PFSK-1 (cell line): ENCODE measurements around the gene PWWP2B.

Experiments
- FOXP2 ChIP-seq: optimal IDR thresholded peaks from 2 replicates; pipeline ENCODE3; 2011; ENCODE audit warnings: borderline replicate concordance, control low read depth, inconsistent platforms; ENCODE audit not compliant: insufficient read depth; ENCODE audit errors: extremely low read length, extremely low read depth
- POLR2AphosphoS5 ChIP-seq: IDR thresholded peaks from 2 replicates; pipeline ENCODE4 v1.6.1; 2012; ENCODE audit warnings: low read depth, mild to moderate bottlenecking, control low read depth, low read length, moderate library complexity
- REST ChIP-seq, 2 experiments: IDR thresholded peaks; 2 replicates each; pipeline versions ENCODE4 v1.6.1 to v1.8.0; 2011 to 2012; ENCODE audit warnings: low read depth in 2 of 2, low read length in 2 of 2, control low read depth in 1 of 2, inconsistent platforms in 1 of 2, mild to moderate bottlenecking in 1 of 2, moderate library complexity in 1 of 2; ENCODE audit not compliant: insufficient read depth in 1 of 2
- SIN3A ChIP-seq: IDR thresholded peaks from 2 replicates; pipeline ENCODE4 v1.6.1; 2012; ENCODE audit warnings: mild to moderate bottlenecking, low read length, moderate library complexity, borderline replicate concordance; ENCODE audit not compliant: insufficient read depth
- TAF1 ChIP-seq: IDR thresholded peaks from 2 replicates; pipeline ENCODE4 v1.6.1; 2012; ENCODE audit warnings: low read length, control low read depth, borderline replicate concordance; ENCODE audit not compliant: insufficient read depth

PWWP2B gene

GRCh38 chr10:132399117-132400035 is 2.4 kb downstream of the PWWP2B start:
- no peak for TF ChIP-seq POLR2AphosphoS5
- no peak for TF ChIP-seq FOXP2
- no peak for TF ChIP-seq SIN3A
- TF ChIP-seq REST (IDR thresholded peaks at IDR 0.05; ENCODE audit: insufficient read depth in 1 of 2, low read depth in 2 of 2, low read length in 2 of 2) = no peak
- TF ChIP-seq TAF1 = no peak

GRCh38 chr10:132400041-132400546 is 3.1 kb downstream of the PWWP2B start:
- no peak for TF ChIP-seq FOXP2
- no peak for TF ChIP-seq POLR2AphosphoS5
- TF ChIP-seq TAF1 = no peak
- no peak for TF ChIP-seq REST (IDR thresholded peaks at IDR 0.05; ENCODE audit: insufficient read depth in 1 of 2, low read depth in 2 of 2, low read length in 2 of 2)
- no peak for TF ChIP-seq SIN3A

DNA sequence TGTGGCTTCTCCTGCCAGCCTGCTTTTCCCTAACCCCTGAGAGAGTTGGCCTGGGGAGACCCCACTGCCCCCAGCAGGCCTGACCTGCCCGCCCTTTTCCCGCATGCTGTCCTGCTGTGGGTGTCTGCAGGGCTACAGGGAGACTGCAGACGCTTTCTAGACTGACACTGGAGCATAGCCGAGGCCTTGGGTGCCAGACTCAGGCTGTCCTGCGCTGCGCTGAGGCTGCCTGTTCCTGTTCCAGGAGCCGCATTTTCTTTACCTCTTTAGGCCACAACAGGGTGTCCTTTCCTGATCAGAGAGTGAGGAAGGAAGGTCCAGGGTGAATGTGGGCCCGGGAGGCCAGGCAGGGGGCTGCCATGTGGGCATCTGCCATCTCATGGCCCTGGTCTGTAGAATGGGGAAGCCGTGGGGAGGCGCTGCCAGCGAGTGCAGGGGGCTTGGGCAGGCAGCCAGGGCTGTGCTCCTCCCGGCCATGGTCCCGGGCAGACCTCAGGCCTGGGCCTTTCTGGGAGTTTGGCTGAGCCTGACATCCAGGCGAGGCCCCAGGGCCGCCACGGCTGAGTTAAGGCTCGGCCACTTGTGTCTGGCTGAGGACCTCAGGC is 3.6 kb downstream of the PWWP2B start:
- no peak for TF ChIP-seq TAF1
- no peak for TF ChIP-seq FOXP2
- no peak for TF ChIP-seq REST (IDR thresholded peaks at IDR 0.05; ENCODE audit: insufficient read depth in 1 of 2, low read depth in 2 of 2, low read length in 2 of 2)
- no peak for TF ChIP-seq POLR2AphosphoS5
- no peak for TF ChIP-seq SIN3A

DNA sequence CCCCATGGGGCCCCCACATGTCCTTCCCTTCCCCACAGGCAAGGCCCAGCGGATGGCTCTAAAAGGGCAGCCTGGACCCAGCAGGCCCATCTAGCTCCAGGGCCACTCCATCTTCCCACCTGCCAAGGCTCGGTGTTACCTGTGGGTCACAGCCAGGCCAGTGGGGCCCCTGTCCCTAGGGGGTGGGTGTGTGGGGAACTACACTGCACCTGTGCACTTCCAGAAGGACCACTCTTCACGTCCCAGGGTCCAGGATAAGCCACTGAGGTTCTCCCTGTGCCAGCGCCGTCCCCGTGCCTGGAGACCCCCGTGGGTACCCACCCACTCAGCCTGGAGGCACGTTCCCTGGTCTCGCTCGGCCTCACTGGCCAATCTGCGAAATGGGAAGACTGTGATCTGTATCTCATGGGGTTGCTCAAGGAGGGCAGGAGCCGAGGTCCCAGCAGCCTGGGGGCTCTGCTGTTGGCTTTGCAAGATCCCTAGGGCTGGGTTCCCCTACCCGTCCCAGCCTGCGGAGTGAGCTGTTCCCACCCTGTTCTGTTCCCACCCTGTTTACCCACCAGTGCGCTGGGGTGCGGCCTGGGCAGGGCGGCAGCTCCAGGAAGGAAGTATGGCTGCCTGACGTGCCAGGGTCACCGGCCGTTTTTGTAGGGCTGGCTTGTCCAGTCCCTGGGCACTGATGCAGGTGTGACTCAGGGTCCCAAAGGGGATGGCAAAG is 4.6 kb downstream of the PWWP2B start:
- TF ChIP-seq REST (IDR thresholded peaks at IDR 0.05; ENCODE audit: insufficient read depth in 1 of 2, low read depth in 2 of 2, low read length in 2 of 2) (no peak), FOXP2 (no peak), TAF1 (no peak), SIN3A (no peak), POLR2AphosphoS5 (no peak)
